Panc1 (cell line): ENCODE data around the gene KLHDC3. TPM values are rescaled to one million over a fixed set of nuclear protein-coding genes. Genes with fewer than 3 reads are reported as not detected.
A peak's percentile ranks its signal among the peaks of the same experiment; 100 is the strongest.

Experiments
- ATAC-seq: fragments of 200-7000 bp; cut with Tn5 transposase; 2 replicates; pipeline ENCODE4 v1.9.1; 2020; ENCODE audit warnings: mild to moderate bottlenecking, moderate library complexity
- BruUV-seq: library from RNA; stranded (reverse); fragments of 400-500 nt; replicated peaks from 2 replicates; lab custom pipeline; 2021; lab: Mats Ljungman, UMichigan
- CTCF ChIA-PET: fragments of 300-600 bp; sonication (Branson Sonifier 250); formaldehyde crosslinking; loops from one replicate; lab custom pipeline; 2022; ENCODE audit warnings: antibody characterized with exemption; lab: Charles Lee
- POLR2A ChIA-PET: fragments of 300-600 bp; sonication (Branson Sonifier 250); formaldehyde crosslinking; loops from one replicate; lab custom pipeline; 2022; ENCODE audit warnings: antibody characterized with exemption; lab: Charles Lee
- DNase-seq: peaks from one replicate; pipeline ENCODE4 v3.0.0-alpha.2; 2010; ENCODE audit warnings: low read depth, low spot score
- H3K27ac ChIP-seq: 2 replicates; pipeline ENCODE4 v1.5.1; 2011; ENCODE audit warnings: mild to moderate bottlenecking, low read length, inconsistent platforms
- H3K27me3 ChIP-seq: fragments of 200-500 bp; sonication (Bioruptor generic); 2 replicates; pipeline ENCODE4 v1.6.0; 2014; ENCODE audit warnings: low read length, inconsistent platforms; ENCODE audit not compliant: control insufficient read depth, insufficient read depth
- H3K36me3 ChIP-seq: fragments of 200-500 bp; sonication (Bioruptor generic); 2 replicates; pipeline ENCODE4 v1.5.1; 2014; ENCODE audit warnings: inconsistent platforms, mild to moderate bottlenecking, low read length, moderate library complexity; ENCODE audit not compliant: control insufficient read depth, insufficient read depth
- H3K4me1 ChIP-seq: 2 replicates; pipeline ENCODE4 v1.5.1; 2011; ENCODE audit warnings: inconsistent platforms, mild to moderate bottlenecking, low read length, moderate library complexity; ENCODE audit not compliant: control insufficient read depth, insufficient read depth
- H3K4me3 ChIP-seq, 2 experiments: 2 replicates each; pipeline ENCODE4 v1.5.1; 2011 to 2012; ENCODE audit warnings: low read depth in 2 of 2, low read length in 2 of 2, mild to moderate bottlenecking in 2 of 2, inconsistent platforms in 1 of 2, moderate library complexity in 1 of 2
- H3K9me3 ChIP-seq: fragments of 200-500 bp; sonication (Bioruptor generic); 2 replicates; pipeline ENCODE4 v1.5.1; 2014; ENCODE audit warnings: low read depth, mild to moderate bottlenecking, inconsistent platforms, low read length, moderate library complexity; ENCODE audit not compliant: control insufficient read depth, insufficient read depth
- CTCF ChIP-seq: fragments of 450-650 bp; IDR thresholded peaks from 2 replicates; pipeline ENCODE4 v1.5.1; 2017; ENCODE audit warnings: mild to moderate bottlenecking
- POLR2AphosphoS5 ChIP-seq: IDR thresholded peaks from 2 replicates; pipeline ENCODE4 v1.6.1; 2012; ENCODE audit warnings: mild to moderate bottlenecking, low read depth, low read length, moderate library complexity
- SIN3A ChIP-seq: IDR thresholded peaks from 2 replicates; pipeline ENCODE4 v1.6.1; 2012; ENCODE audit warnings: low read depth, mild to moderate bottlenecking, low read length, moderate library complexity, borderline replicate concordance; ENCODE audit not compliant: insufficient read depth
- TCF7L2 ChIP-seq: IDR thresholded peaks from 2 replicates; pipeline ENCODE4 v1.6.1; 2011; ENCODE audit warnings: mild to moderate bottlenecking, low read depth, low read length, inconsistent platforms
- in situ Hi-C: cut with HindIII; loops from 2 replicates; pipeline ENCODE4 v1.10.0; 2016; ENCODE audit warnings: low sequenced_read_pairs, low pct_unique_long_range_greater_than_20kb
- intact Hi-C: fragments of 100-400 bp; cut with micrococcal nuclease; formaldehyde crosslinking; loops from one replicate; pipeline ENCODE4 v1.10.0; 2022; ENCODE audit not compliant: unreplicated experiment
- total RNA-seq: library from RNA; stranded (reverse); gene quantifications from one replicate; pipeline ENCODE4 v1.2.1, GENCODE V29; 2021; ENCODE audit not compliant: unreplicated experiment
- TF ChIP-seq, protein P1 (sequence below), 2 experiments: IDR thresholded peaks; 2 replicates each; pipeline ENCODE4 v1.6.1; 2011 to 2012; ENCODE audit warnings: low read depth in 2 of 2, control low read depth in 1 of 2, low read length in 1 of 2, mild to moderate bottlenecking in 1 of 2, moderate library complexity in 1 of 2; ENCODE audit not compliant: insufficient read depth in 1 of 2

The KLHDC3 gene
- total RNA-seq, 1 experiment from 2014 or later = 60.9 TPM

GRCh38 chr6:43014434-43014909, 423 bp downstream of the KLHDC3 start:
- H3K27ac ChIP-seq = peak overlapping the region; percentile 94
- BruUV-seq = TSS peak; percentile 86
- intact Hi-C loops = loop anchor here (5.0 kb wide), 1 partner anchor 112 kb away; no protein-coding TSS in a partner anchor
- ChIA-PET POLR2A (interaction anchor here (0.6 to 1.0 kb wide), 2 partner anchors 36 to 168 kb away, joined by 3 read pairs; partner anchors contain the start of gene CUL9), CTCF (interaction anchor here (1.0 kb wide), 1 partner anchor 113 kb away, joined by 3 read pairs; no protein-coding TSS in a partner anchor)
- TF ChIP-seq POLR2AphosphoS5 = no peak
- no peak for TF ChIP-seq SIN3A
- TF ChIP-seq, protein P1, sequence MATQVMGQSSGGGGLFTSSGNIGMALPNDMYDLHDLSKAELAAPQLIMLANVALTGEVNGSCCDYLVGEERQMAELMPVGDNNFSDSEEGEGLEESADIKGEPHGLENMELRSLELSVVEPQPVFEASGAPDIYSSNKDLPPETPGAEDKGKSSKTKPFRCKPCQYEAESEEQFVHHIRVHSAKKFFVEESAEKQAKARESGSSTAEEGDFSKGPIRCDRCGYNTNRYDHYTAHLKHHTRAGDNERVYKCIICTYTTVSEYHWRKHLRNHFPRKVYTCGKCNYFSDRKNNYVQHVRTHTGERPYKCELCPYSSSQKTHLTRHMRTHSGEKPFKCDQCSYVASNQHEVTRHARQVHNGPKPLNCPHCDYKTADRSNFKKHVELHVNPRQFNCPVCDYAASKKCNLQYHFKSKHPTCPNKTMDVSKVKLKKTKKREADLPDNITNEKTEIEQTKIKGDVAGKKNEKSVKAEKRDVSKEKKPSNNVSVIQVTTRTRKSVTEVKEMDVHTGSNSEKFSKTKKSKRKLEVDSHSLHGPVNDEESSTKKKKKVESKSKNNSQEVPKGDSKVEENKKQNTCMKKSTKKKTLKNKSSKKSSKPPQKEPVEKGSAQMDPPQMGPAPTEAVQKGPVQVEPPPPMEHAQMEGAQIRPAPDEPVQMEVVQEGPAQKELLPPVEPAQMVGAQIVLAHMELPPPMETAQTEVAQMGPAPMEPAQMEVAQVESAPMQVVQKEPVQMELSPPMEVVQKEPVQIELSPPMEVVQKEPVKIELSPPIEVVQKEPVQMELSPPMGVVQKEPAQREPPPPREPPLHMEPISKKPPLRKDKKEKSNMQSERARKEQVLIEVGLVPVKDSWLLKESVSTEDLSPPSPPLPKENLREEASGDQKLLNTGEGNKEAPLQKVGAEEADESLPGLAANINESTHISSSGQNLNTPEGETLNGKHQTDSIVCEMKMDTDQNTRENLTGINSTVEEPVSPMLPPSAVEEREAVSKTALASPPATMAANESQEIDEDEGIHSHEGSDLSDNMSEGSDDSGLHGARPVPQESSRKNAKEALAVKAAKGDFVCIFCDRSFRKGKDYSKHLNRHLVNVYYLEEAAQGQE (IDR thresholded peaks at IDR 0.05; ENCODE audit: insufficient read depth in 1 of 2, low read depth in 2 of 2, low read length in 1 of 2) = no peak
- no peak for TF ChIP-seq CTCF
- TF ChIP-seq TCF7L2 = no peak
- H3K27me3 ChIP-seq = no peaks in the 10 kb centered on the region
- in situ Hi-C loops = no loop called here
- DNase-seq (no peak), ATAC-seq (no peak)
- H3K9me3 ChIP-seq = no peaks in the 10 kb centered on the region
- peaks cover 20% of the 10 kb centered on the region for H3K4me1 ChIP-seq
- peaks cover 17% of the 10 kb centered on the region for H3K36me3 ChIP-seq
- peak overlapping the region; percentile 87 to 95 for H3K4me3 ChIP-seq

DNA sequence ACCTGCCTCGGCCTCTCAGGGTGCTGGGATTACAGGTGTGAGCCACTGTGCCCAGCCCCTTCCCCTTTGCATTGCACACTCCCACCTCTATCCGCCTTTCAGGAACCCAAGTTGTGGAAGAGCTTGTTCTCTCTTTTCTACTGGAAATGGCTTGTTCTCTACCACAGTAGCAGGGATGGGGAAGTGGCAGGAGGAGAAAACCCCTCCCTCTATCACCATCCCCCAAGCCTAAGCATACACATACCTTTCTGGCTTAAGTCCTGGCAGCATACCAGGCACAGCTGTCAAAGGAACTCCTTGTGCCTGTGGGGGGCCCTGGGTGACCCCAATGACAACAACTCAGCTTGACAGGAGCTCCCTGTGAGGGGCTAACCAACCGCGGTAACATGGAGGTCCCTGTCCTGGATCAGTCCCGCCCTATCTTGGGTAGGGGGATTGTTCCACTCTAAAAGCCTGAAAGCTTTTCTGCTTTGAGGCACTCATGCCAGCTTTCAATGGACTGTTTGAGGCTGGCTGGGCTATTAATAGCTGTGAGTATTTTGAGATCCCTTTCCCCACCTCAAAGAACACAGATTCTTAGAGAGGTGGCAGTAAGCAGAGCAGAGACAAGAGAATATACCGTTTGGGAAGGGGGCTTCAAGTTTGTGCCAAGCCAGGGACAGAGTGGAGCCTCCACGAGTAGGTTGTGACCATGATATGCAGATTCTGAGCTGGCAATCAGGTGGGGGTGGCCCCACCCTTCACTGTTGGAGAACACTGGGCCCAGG, 2.3 kb downstream of the KLHDC3 start:
- DNase-seq (no peak), ATAC-seq (no peak)
- H3K27me3 ChIP-seq = no peaks in the 10 kb centered on the region
- in situ Hi-C loops = no loop called here
- peaks cover 30% of the 10 kb centered on the region for H3K4me1 ChIP-seq
- ChIA-PET CTCF (no interaction called here), POLR2A (interaction anchor here (0.5 kb wide), 1 partner anchor 19 kb away, joined by 3 read pairs; no protein-coding TSS in a partner anchor)
- BruUV-seq = TSS peak; percentile 22
- intact Hi-C loops = no loop called here
- no peak for TF ChIP-seq CTCF
- TF ChIP-seq SIN3A = no peak
- TF ChIP-seq TCF7L2 = no peak
- TF ChIP-seq, protein P1 (IDR thresholded peaks at IDR 0.05; ENCODE audit: insufficient read depth in 1 of 2, low read depth in 2 of 2, low read length in 1 of 2) = no peak
- no peaks in the 10 kb centered on the region for H3K9me3 ChIP-seq
- no peak overlapping the region for H3K4me3 ChIP-seq
- no peak overlapping the region for H3K27ac ChIP-seq
- H3K36me3 ChIP-seq = peaks cover 6% of the 10 kb centered on the region
